Dermis microvascular lymphatic vessel endothelial cell (primary cell): ENCODE measurements around the gene PHLPP2. TPM values are rescaled to one million over a fixed set of nuclear protein-coding genes. Genes with fewer than 3 reads are reported as not detected.
"Not testable (repeated sequence)": the region's sequence is repeated elsewhere in the genome, so short reads cannot be mapped to it uniquely, and the experiment has no call there.

Source experiments
- DNase-seq, 2 donors: peaks; one replicate each; pipeline versions ENCODE4 v3.0.0 to v3.0.0-alpha.2; 2010; ENCODE audit warnings: low read depth in 2 of 2
- total RNA-seq: library from RNA; depleted of rRNA; stranded (reverse); fragments of >200 nt; gene quantifications from 2 replicates; pipeline ENCODE4 v1.2.1, GENCODE V29; 2014

Gene PHLPP2
- total RNA-seq, 1 donor from 2014 or later = 4.5 TPM

GRCh38 chr16:71622088-71622487 lies 102.4 kb downstream of the PHLPP2 start:
- DNase-seq = no peak

GRCh38 chr16:71618429-71618828 lies 106.1 kb downstream of the PHLPP2 start:
- no peak for DNase-seq

GRCh38 chr16:71614956-71615355 lies 109.5 kb downstream of the PHLPP2 start:
- not testable (repeated sequence) for DNase-seq

- DNase-seq = peak; percentile 15 to 59
Observed at GRCh38 chr16:71610936-71611871, 113.3 kb downstream of the PHLPP2 start.

- DNase-seq = no peak
Observed at GRCh38 chr16:71610447-71610846, 114.1 kb downstream of the PHLPP2 start.

GRCh38 chr16:71609066-71609465 lies 115.4 kb downstream of the PHLPP2 start:
- no peak for DNase-seq

GRCh38 chr16:71600822-71601221 lies 123.7 kb downstream of the PHLPP2 start:
- DNase-seq = no peak

GRCh38 chr16:71598426-71598825 lies 126.1 kb downstream of the PHLPP2 start:
- DNase-seq = not testable (repeated sequence)

- not testable (repeated sequence) for DNase-seq
Observed at GRCh38 chr16:71595340-71595826, 129.1 kb downstream of the PHLPP2 start.

Other genes with a start within 250 kb of the PHLPP2 start
- 1.3 TPM in 2 replicates for gene ZNF19, start 235.4 kb downstream of the PHLPP2 start, total RNA-seq
- not detected in 2 replicates for gene CHST4, start 198.3 kb downstream of the PHLPP2 start, total RNA-seq
- not detected in 2 replicates for gene TAT, start 147.6 kb downstream of the PHLPP2 start, total RNA-seq
- 0.39 and 0.51 TPM in 2 replicates for gene MARVELD3, start 98.5 kb downstream of the PHLPP2 start, total RNA-seq
- 45.1 and 53.7 TPM in 2 replicates for gene AP1G1, start 84.1 kb upstream of the PHLPP2 start, total RNA-seq
- gene ATXN1L, start 121.3 kb upstream of the PHLPP2 start, total RNA-seq = 12.3 and 18.7 TPM in 2 replicates
- gene ZNF821, start 159.5 kb upstream of the PHLPP2 start, total RNA-seq = 5.3 and 6.8 TPM in 2 replicates
- 118 and 153 TPM in 2 replicates for gene IST1, start 170.8 kb upstream of the PHLPP2 start, total RNA-seq